Midbrain (tissue), 1 donor: Measurements from ENCODE around the gene SLC39A12.
"Not testable (repeated sequence)": the region's sequence is repeated elsewhere in the genome, so short reads cannot be mapped to it uniquely, and the experiment has no call there.

Experiments
- DNase-seq: peaks from one replicate; lab custom pipeline; 2025; lab: John Stamatoyannopoulos, UW

The SLC39A12 gene

GRCh38 chr10:17951868-17952371 is at the start of gene SLC39A12:
TSS of gene SLC39A12 (plus strand) at chr10:17951918. CDS start at chr10:17953277, 1,359 bp downstream.
- DNase-seq: peak; percentile 18

- DNase-seq: no peak
These were observed 47.2 kb upstream of the SLC39A12 start for GRCh38 chr10:17904564-17904963.

- DNase-seq: no peak
These were observed 46.2 kb upstream of the SLC39A12 start for GRCh38 chr10:17905491-17905890.

GRCh38 chr10:17906002-17906401 is 45.7 kb upstream of the SLC39A12 start:
- DNase-seq: no peak

- DNase-seq: no peak
These were observed 44.1 kb upstream of the SLC39A12 start for GRCh38 chr10:17907641-17908040.

- DNase-seq: peak; percentile 29
These were observed 41.5 kb upstream of the SLC39A12 start for GRCh38 chr10:17910125-17910789.

GRCh38 chr10:17912754-17913153 is 39.0 kb upstream of the SLC39A12 start:
- DNase-seq: no peak

GRCh38 chr10:17913604-17914003 is 38.1 kb upstream of the SLC39A12 start:
- DNase-seq: no peak

GRCh38 chr10:17914169-17915045 is 37.3 kb upstream of the SLC39A12 start:
- DNase-seq: no peak

- no peak for DNase-seq
These were observed 36.5 kb upstream of the SLC39A12 start for GRCh38 chr10:17915181-17915580.

GRCh38 chr10:17918187-17918903 is 33.4 kb upstream of the SLC39A12 start:
- no peak for DNase-seq

- no peak for DNase-seq
These were observed 30.3 kb upstream of the SLC39A12 start for GRCh38 chr10:17921378-17921777.

- DNase-seq: no peak
These were observed 28.0 kb upstream of the SLC39A12 start for GRCh38 chr10:17923728-17924127.

GRCh38 chr10:17943033-17943745 is 8.5 kb upstream of the SLC39A12 start:
- DNase-seq: no peak

- not testable (repeated sequence) for DNase-seq
These were observed 1.4 kb upstream of the SLC39A12 start for GRCh38 chr10:17950269-17950668.

GRCh38 chr10:17950726-17951125 is 992 bp upstream of the SLC39A12 start:
- DNase-seq: no peak

GRCh38 chr10:17954372-17954771 is 2.7 kb downstream of the SLC39A12 start:
- DNase-seq: not testable (repeated sequence)

GRCh38 chr10:17954861-17955260 is 3.1 kb downstream of the SLC39A12 start:
- DNase-seq: no peak

- no peak for DNase-seq
These were observed 6.3 kb downstream of the SLC39A12 start for GRCh38 chr10:17958049-17958448.

- no peak for DNase-seq
These were observed 8.2 kb downstream of the SLC39A12 start for GRCh38 chr10:17959870-17960269.

- no peak for DNase-seq
These were observed 10.1 kb downstream of the SLC39A12 start for GRCh38 chr10:17961551-17962422.
